Smooth muscle cell (in vitro differentiated cells): ENCODE measurements around the gene BRMS1. TPM values are rescaled to one million over a fixed set of nuclear protein-coding genes. Genes with fewer than 3 reads are reported as not detected.

Source experiments
- DNase-seq: peaks from one replicate; lab custom pipeline; 2025; ENCODE audit not compliant: unreplicated experiment; lab: John Stamatoyannopoulos, UW
- H2AFZ ChIP-seq: fragments of 200-600 bp; sonication (generic); 2 replicates; pipeline ENCODE4 v1.6.0; 2016; ENCODE audit warnings: antibody characterized with exemption, low read depth, mild to moderate bottlenecking
- H3F3A ChIP-seq: fragments of 200-600 bp; sonication (generic); 2 replicates; pipeline ENCODE4 v1.6.0; 2017; ENCODE audit warnings: antibody characterized with exemption, low read depth
- H3K27ac ChIP-seq: fragments of 200-600 bp; sonication (generic); 2 replicates; pipeline ENCODE4 v1.5.1; 2016; ENCODE audit warnings: low read depth, mild to moderate bottlenecking
- H3K27me3 ChIP-seq: fragments of 200-600 bp; sonication (generic); 2 replicates; pipeline ENCODE4 v1.6.1; 2016; ENCODE audit warnings: low read depth, mild to moderate bottlenecking
- H3K36me3 ChIP-seq: fragments of 200-600 bp; sonication (generic); 2 replicates; pipeline ENCODE4 v1.5.1; 2016; ENCODE audit warnings: low read depth
- H3K4me1 ChIP-seq: fragments of 200-600 bp; sonication (generic); 2 replicates; pipeline ENCODE4 v1.5.1; 2016; ENCODE audit warnings: low read depth
- H3K4me2 ChIP-seq: fragments of 200-600 bp; sonication (generic); 2 replicates; pipeline ENCODE4 v1.6.0; 2016; ENCODE audit warnings: mild to moderate bottlenecking
- H3K4me3 ChIP-seq: fragments of 200-600 bp; sonication (generic); 2 replicates; pipeline ENCODE4 v1.5.1; 2016; ENCODE audit warnings: mild to moderate bottlenecking
- H3K79me2 ChIP-seq: fragments of 200-600 bp; sonication (generic); 2 replicates; pipeline ENCODE4 v1.6.0; 2016; ENCODE audit warnings: low read depth, mild to moderate bottlenecking
- H3K9ac ChIP-seq: fragments of 200-600 bp; sonication (generic); 2 replicates; pipeline ENCODE4 v1.6.0; 2016; ENCODE audit warnings: low read depth
- H3K9me3 ChIP-seq: fragments of 200-600 bp; sonication (generic); replicated peaks from 2 replicates; pipeline ENCODE4 v1.5.1; 2016; ENCODE audit warnings: low read depth
- H4K20me1 ChIP-seq: fragments of 200-600 bp; sonication (generic); 2 replicates; pipeline ENCODE4 v1.6.0; 2016; ENCODE audit warnings: low read depth
- CTCF ChIP-seq: fragments of 200-600 bp; sonication (generic); IDR thresholded peaks from 2 replicates; pipeline ENCODE4 v1.5.1; 2017; ENCODE audit warnings: borderline replicate concordance, mild to moderate bottlenecking, antibody characterized with exemption; ENCODE audit not compliant: insufficient read depth, poor library complexity, severe bottlenecking
- WGBS: methylation state at CpG from one replicate; pipeline ENCODE4 v1.1.7; 2016; ENCODE audit warnings: low lambda C conversion rate; 5-methylcytosine and 5-hydroxymethylcytosine counted together
- polyA plus RNA-seq: library from polyadenylated mRNA; unstranded; fragments of >200 nt; fragmentation: Nextera tagmentation; extraction: Ambion mirVana; gene quantifications from 2 replicates; pipeline ENCODE4 v1.2.1, GENCODE V29; 2016
- total RNA-seq: library from RNA; depleted of rRNA; stranded (reverse); fragments of >200 nt; gene quantifications from 2 replicates; pipeline ENCODE4 v1.2.3, GENCODE V29; 2014

Gene BRMS1
- total and polyA plus RNA-seq, 2 experiments from 2014 or later: 23.8 to 44.2 TPM

GRCh38 chr11:66339686-66340483, 5.0 kb downstream of the BRMS1 start:
- peak overlapping the region; percentile 31 for H3K27ac ChIP-seq
- no peaks in the 10 kb centered on the region for H3K9me3 ChIP-seq
- H3F3A ChIP-seq: peaks cover 16% of the 10 kb centered on the region
- peaks cover 26% of the 10 kb centered on the region for H3K4me1 ChIP-seq
- H4K20me1 ChIP-seq: peaks cover 4% of the 10 kb centered on the region
- H2AFZ ChIP-seq: no peak overlapping the region
- H3K9ac ChIP-seq: no peak overlapping the region
- H3K79me2 ChIP-seq: peaks cover 29% of the 10 kb centered on the region
- no peaks in the 10 kb centered on the region for H3K27me3 ChIP-seq
- no peak overlapping the region for H3K4me3 ChIP-seq
- TF ChIP-seq CTCF: no peak
- H3K36me3 ChIP-seq: no peaks in the 10 kb centered on the region
- WGBS: 82% methylated on average over 14 of the region's 14 CpGs
- no peak for DNase-seq
- H3K4me2 ChIP-seq: no peak overlapping the region

GRCh38 chr11:66339162-66339675, 5.7 kb downstream of the BRMS1 start:
- WGBS: 91% methylated on average over 6 of the region's 6 CpGs
- H4K20me1 ChIP-seq: peaks cover 4% of the 10 kb centered on the region
- no peaks in the 10 kb centered on the region for H3K36me3 ChIP-seq
- H3K4me3 ChIP-seq: no peak overlapping the region
- H3K79me2 ChIP-seq: peaks cover 28% of the 10 kb centered on the region
- no peak overlapping the region for H3K9ac ChIP-seq
- peak overlapping the region; percentile 31 for H3K27ac ChIP-seq
- TF ChIP-seq CTCF: no peak
- H3K9me3 ChIP-seq: no peaks in the 10 kb centered on the region
- H3K4me1 ChIP-seq: peaks cover 23% of the 10 kb centered on the region
- no peak overlapping the region for H2AFZ ChIP-seq
- DNase-seq: no peak
- no peak overlapping the region for H3K4me2 ChIP-seq
- no peaks in the 10 kb centered on the region for H3K27me3 ChIP-seq
- peaks cover 16% of the 10 kb centered on the region for H3F3A ChIP-seq

- DNase-seq: no peak
- Histone ChIP-seq H3K27me3 (no peaks in the 10 kb centered on the region), H3K36me3 (no peaks in the 10 kb centered on the region), H3K4me3 (no peak overlapping the region), H3F3A (peaks cover 16% of the 10 kb centered on the region), H3K9me3 (no peaks in the 10 kb centered on the region), H3K27ac (peak overlapping the region; percentile 98), H3K4me2 (no peak overlapping the region), H4K20me1 (peaks cover 4% of the 10 kb centered on the region), H3K4me1 (peaks cover 16% of the 10 kb centered on the region), H3K9ac (no peak overlapping the region), H3K79me2 (peaks cover 21% of the 10 kb centered on the region), H2AFZ (no peak overlapping the region)
- no peak for TF ChIP-seq CTCF
- 91% methylated on average over 16 of the region's 17 CpGs for WGBS
These were observed 6.4 kb downstream of the BRMS1 start for GRCh38 chr11:66338276-66339161.
